Fibroblast of skin of left quadriceps (primary cell): ENCODE results near the gene RNF144A.
A peak's percentile ranks its signal among the peaks of the same experiment; 100 is the strongest.

Experiments used
- DNase-seq, 2 experiments: peaks; one replicate each; pipeline ENCODE4 v3.0.0-alpha.2; 2013; ENCODE audit warnings: low read depth in 2 of 2

The RNF144A gene

DNA sequence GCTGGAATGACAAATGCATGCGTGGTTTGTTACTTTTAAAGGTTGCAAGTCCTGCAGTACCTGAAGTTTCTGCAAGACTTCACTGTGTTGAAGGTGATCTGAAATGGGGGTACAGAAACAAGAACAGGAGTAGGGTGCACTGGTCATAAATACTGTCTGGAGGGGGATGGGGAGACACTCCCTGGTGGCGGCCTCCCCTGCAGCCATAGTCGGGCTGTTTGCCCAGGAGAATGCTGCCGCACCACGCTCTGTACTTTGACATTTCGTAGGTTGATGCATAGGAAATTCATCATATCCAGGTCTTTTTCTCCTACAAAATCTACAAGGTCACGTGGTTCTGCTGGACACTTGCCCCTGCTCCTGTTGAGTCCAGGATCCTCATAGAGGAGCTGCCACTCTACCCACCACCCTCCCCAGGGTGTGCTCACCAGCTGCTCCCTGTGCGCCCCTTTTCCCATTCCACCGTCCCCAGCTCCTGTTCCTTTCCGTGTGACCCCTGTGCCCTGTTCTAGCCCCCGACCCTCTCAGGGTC, 103.8 kb downstream of the RNF144A start:
- no peak for DNase-seq

DNA sequence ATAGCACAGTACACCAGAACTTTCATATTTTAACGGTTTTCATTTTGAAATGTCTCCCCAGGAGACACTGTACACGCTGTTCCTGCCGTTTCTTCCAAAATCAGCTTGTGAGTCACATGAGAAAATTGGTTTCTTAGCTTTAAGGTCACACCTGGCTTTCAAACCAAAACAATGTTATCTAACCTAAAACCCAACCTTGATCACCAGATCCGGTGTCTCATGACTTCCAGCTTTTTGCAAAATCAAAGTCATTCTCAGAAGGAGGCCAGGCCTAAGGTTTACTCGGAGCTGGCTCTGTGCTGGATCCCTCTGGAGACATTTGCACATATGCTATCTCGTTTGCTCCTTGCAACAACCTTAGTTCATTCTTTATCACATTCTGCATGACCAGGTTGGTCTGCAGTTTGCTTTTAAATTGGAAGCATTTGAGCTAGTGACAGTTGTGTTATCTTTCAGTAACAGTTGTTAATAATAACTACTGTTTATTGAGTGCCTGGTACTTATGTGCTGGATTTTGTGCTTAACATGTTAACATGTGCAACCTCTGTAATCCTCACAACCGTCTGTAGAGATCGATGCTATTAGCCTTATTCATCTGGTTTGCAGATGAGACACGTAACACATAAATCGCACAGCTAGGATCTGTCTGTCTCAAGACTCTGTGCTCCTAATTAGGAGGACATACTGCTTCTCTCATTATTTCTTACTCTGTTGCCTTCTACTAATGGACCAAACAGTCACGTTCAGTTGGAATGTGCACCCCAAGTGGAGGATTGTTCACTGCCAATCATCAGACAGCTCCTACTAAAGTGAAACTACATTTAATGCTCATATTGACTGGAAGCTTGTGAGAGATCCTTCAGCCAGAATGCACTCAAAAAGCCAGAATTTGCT, 105.5 kb downstream of the RNF144A start:
- DNase-seq: no peak

DNA sequence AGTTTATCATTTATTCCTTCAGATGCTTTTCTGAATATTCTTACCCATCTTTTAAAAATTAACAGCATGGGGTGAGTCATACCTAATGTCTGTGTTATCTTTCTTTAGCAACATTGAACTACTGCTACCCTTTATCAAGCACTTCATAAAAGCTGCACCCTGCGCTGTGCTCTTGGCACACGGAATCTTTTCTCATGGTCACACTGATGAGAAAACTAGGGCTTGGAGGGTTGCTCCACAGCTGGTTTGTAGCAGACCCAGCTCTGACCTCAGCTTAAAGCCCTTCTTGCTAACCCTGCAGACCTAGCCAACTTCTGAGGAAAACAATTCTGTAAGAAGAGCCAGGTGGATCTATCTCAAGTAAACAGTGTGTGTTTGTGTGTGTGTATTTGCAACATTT, 106.3 kb downstream of the RNF144A start:
- no peak for DNase-seq

DNA sequence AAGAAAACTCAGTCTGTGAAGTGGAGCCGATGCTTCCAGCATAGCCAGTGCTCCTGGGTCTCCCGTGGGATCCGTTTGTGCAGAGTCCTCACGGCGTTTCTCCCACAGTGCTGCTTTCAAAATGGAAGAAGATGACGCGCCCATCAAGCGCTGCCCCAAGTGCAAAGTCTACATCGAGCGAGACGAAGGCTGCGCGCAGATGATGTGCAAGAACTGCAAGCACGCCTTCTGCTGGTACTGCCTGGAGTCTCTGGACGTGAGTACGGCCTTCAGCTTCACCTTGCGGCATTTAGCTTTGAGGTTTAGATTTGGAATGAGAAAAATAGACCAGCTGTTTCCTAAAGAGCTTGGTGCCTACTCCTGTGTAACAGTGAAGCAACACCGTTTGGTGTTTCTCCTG, 107.0 kb downstream of the RNF144A start:
- DNase-seq: no peak

DNA sequence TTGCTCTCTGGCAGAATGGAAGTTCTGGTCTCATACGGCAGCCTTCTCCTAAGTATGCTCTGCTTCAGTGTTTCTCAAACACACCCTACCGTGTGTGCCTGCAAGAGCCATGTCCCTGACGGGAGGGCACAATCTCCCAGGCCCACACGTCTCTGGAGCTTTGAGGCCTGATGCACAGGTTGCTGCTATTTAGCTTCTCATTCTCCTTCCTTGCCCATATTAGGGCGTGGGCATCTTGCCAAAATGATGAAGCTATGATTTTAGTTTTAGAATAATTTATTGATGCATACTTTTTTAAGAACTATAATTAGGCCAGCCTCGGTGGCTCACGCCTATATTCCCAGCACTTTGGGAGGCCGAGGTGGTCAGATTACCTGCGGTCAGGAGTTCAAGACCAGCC, 107.9 kb downstream of the RNF144A start:
- DNase-seq: no peak

DNA sequence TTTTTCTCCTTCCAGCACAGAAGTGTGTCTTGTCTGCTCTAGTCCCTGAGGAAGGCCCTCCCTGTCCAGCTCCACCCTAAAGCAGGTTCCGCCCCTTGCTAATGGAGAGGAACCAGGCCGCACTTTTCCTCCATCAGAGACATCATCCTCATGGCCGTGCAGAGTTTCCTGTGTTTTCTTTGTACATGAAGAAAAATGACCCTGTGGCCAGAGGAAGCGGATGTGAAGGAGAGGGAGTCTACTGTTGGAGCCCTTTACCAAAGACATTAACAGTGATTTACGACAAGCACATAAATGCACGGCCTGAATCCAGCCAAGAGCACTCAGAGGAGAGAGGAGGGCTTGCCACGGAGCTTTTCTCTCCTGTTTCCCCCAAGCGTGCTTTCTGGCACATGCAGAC, 109.5 kb downstream of the RNF144A start:
- no peak for DNase-seq

DNA sequence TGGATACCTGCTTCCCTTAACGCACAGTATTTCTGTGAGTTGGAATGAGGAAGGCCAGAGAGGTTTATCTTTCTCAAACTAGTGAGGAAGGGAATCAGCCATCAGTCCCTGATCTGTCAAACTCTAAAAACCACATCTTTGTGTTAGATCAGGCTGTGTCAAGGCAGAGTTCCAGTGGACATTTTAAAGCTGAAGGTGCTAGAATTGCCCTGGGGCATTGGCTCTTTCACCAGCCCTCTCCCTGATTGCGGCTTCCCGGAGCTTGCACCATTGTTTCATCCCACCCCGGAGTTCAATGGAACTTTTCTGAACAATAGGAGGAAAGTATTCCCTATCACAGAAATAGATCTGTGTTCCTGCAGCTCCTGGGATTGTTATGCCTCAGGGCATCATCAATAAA, 110.2 kb downstream of the RNF144A start:
- no peak for DNase-seq

DNA sequence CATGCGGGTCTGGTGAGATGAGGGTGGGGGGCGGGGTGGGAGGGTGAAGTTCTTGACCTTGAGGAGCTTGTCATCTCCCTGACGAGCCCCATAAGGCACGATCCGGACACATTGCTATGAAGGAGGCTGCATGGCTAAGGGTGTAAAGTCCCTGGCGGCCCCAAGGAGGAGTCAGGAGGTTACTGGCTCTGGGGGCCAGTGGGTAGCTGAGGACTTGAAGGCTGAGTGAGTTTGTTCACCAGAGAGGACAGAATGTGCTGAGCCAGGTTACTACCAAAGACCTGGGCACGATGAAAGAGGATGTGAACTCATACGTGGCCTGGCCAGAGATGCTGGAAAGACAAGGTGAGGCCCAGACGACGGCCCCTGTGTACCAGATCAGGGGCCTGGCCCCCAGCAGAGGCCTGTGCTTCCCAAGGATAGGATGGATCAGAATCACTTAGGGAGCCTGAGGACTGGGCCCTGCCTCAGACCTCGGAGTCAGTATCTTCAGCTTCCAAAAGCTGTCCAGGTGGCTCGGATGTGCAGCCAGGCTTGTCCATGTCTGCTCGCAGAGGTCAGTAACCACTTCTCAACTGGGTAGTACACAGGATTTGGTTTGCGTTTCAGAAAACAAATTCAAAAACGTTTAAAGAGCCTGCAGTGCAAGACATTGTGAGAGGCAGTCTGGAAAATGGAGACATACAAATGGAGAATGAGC, 110.9 kb downstream of the RNF144A start:
- no peak for DNase-seq

DNA sequence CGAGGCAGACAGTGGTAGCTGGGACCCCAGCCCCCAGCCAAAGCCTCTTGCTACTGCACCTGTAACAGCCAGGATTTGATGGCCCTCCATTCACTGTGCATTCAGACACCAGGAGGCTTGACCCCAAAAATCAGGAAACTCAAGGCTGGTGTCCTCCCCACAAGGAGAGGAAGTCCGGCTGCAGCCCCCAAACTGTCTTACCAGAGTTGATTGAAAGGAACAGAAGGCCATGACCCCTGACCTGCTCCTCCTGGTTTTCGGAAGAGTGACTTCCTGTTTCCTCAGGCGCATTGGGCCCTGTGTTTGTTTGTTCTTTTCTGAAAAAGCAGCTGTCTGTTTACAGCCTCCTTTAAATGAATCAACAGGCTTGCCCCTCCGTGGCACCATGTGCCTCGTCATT, 111.6 kb downstream of the RNF144A start:
- DNase-seq: no peak

DNA sequence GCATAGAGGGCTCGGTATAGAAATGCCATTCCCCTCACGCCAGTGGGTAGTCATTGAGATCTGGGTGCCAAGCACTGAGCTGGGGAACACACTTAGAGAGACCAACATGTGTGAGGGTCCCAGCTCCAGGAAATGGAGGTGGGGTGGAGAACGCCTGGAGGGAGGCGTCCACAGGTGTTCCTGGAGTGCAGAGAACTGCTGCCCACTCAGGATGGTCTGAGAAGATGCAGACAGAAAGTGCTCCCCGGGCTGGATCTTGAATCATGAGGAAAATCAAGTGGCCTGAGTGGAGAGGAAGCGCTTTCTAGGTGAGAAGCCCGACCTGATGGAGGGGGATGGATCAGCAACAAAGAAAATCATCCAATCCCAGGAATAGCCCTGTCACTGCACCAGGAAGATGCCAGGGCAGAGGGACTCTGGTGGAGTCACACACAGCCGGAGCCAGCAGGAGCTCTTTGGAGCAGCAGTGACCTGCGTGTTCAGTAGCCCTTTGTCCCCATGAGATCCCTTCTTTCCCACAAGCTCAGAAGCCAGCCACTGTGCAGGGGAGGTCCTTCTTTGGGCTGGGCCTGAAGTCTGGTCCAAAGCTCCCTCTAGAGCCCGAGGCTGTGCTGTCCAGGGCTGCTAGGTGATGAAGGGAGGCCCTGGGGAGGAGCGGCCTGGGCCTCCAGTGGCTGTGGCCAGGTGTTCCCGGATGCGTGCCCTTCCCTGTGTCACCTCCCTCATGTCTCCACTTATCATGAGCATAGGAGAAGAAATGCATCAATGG, 112.3 kb downstream of the RNF144A start:
- DNase-seq: no peak

DNA sequence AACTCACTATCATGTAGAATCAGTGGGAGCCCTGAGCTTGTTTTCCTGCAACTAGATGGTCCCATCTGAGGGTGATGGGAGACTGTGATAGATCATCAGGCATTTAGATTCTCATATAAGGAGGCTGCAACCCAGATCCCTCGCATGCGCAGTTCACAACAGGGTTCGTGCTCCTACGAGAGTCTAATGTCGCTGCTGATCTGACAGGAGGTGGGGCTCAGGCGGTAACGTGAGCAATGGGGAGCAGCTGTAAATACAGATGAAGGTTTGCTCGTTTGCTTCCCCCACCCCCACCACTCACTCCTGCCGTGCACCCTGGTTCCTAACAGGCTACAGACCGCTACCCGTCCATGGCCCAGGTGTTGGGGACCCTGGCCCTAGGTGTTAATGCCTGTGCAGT, 113.6 kb downstream of the RNF144A start:
- DNase-seq: no peak

DNA sequence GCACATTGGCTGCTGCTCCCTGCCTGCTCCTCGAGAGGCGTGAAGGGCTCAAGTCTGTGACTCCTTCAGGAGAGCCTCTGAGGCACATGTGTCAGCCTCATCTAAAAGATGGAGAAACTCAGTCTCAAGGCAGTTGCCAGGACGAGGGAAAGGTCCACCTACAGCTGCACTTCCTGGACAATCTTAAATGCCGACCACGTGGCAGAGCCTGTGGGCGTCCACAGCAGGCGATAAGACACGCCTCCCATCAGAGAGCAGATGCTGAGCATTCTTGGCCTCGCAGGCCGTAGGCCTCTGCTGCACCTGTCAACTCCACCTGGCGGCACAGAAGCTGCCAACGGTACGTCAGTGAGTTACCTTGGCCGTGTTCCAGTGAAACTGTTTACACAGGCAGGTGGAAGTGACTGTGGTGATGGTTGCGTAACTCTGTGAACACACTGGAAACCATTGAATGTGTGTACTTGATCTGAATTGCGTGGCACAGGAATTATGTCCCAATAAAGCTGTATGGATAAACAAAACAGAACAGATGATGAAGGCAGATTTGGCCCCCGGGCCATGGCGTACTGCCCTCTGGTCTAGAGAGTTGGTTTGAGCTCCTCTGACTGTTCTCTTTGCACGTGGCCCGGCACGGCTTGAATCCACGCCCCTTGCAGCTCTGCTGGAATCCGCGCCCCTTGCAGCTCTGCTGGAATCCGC, 114.5 kb downstream of the RNF144A start:
- no peak for DNase-seq

DNA sequence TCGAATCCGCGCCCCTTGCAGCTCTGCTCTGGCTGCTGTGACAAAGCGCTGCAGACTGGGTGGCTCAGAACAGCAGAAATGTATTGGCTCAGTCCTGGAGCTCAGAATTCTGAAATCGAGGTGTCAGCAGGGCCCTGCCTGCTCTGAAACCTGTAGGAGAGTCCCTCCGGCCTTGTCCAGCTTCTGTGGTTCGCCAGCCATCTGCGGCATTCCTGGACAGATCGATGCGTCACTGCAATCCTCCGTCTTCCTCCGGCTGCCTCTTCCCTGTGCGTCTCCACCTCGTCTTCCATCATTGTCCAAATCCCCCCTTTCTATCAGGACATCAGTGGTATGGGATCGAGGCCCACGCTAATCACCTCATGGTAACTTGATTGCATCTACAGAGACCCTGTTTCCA, 115.2 kb downstream of the RNF144A start:
- DNase-seq: no peak

DNA sequence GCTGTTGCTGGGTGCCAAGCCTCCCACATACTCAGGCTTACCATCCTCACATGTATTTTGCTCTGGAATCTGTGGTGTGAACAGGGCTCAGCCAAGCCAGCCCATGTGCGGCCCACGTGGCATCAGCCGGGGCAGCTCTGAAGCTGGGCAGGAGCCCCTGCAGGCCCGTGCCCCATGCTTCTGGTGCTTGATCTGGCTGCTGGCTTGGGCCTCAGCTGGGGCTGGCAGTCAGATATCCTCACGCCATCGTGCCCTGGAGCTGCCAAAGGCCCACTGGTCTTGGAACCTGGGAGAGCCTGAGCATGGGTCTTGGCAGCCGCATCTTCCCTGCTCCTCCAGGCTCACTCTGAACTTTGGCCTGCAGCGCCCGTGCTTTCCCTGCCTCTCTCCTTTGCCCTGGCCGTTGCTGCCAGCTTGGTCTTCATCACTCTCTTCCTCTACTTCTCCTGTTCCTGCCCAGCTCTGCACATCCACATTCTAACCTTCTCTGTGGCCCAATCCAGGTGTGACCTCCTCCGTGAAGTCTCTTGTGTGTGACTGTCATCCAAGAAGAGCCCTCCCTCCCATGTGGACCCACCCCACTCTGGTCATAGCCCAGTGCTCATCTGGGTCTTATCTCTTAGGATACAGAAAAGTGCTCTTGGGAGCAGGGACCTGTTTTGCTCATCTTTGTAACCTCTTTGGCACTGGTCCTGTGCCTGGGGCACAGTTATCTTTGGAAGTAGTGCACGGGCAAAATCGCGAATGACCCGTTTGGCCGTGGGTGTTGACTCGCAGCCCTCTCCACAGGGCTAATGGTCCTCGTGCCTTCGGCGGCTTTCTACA, 116.1 kb downstream of the RNF144A start:
- DNase-seq: no peak

DNA sequence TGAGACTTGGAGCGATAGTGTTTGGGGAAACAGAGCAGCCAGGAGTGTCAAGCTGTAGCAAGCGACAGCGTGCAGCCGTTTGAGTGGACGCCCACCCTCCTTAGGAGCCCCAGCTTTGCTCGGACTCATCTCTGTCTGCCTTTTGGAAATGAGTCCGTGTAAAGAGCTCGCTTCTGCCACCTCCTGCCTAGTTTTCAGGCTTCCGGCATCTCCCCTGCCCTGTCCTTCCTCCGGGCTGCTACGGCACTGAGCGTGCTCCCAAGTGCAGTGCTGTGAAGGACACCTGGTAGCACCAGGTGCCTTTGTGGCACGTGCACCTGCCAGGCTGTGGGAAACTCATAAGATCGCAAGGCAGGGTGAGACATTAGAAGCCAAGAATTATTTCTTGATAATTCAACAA, 117.1 kb downstream of the RNF144A start:
- no peak for DNase-seq

DNA sequence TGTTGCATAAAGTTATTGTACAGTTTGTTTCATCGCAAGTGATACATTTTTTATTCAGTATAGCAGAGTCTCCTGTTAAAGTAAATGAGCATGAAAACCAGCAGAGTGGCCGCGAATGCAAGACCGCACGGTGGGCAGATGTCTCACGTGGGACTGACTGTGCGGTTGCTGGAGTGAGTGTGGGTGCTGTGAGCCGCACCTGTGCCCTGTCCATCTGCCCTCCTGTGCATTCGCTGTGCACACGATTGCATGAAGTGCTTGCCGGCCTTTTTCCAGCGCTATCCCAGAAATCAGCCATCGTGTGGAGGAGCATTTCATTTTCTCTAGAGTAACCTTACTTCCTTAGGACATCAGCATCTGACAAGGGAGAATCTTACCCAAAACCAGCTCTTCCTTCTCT, 118.7 kb downstream of the RNF144A start:
- DNase-seq: no peak

DNA sequence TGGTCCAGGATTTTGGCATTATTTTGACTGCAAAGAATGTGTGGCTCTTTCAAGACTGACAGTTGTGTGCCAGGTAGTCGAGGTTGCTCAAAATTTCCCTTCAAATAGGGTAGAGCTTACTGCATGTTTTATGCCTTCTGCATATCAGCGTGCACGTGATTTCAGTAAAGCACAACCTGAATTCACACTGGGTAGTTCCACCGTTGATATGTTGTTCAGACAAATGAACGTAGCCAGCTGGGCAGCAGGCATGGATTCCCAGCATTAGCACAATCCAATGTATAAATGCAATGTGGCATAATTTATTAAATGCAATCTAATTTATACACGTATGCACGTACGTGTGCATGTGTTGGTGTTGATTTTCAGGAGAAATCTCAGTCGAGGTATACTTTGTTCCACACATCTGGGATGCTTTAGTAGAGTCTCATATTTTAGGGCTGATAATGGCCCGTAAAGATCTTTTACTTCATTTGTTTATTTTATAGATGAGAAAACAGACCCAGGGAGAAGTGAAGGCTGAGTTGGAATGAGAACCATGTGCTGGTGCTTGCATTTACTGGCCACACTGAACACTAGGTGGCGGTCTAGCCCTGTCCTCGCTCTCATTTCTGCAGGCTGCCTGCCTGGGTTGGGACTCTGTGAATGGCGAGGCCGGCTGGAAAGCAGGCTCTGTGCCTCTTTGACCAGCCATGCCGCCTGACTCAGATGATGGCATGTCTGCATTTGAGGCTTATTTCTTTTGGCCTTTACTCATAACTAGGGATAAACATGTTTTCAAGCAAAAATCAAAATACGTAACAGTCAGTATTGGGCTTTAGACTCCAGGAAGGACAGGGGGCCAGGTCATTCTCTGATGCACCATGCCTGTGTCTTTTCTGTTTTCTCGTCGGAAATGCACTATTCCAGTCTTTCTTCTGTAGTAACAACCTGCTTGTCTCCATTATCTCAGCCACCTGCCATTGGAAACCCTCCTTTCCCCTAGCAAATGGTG, 120.4 kb downstream of the RNF144A start:
- peak; percentile 57 to 58 for DNase-seq

DNA sequence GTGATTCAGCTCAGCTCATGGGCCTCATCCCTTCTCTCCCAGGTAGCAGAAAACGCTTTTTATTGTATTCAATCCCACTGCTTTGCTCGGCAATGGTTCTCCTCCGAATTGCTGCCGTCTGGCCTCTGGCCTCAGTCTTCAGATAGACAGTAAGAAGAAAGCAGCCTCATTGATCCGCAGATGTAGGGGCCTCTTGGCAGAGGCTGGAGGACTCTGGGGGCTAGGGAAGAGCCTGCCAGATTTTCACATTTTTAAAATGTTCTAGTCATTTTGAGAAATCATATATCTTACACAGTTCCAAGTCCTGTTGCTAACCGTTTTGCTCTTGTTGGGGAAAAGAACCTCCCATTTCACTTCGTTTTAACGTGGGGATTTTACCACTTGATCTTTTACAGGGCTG, 123.3 kb downstream of the RNF144A start:
- no peak for DNase-seq

DNA sequence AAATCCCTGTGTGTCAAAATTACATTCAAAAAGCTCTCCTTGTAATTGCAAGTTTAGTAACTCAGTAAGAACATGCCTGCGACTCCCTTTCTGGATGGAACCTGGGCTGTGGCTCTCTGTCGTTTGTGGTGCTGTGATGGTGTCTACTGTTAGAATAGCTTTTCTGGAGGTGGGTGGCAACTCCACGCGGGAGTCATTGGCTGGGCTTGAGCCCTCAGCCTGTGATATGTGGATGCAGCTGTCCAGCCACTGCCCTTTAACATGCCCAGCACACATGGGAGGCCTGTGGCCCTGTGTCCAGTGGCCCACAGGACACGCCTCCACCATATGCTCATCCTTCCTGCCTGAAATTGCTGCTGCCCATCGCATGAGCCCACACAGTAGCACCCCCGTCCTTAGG, 124.2 kb downstream of the RNF144A start:
- DNase-seq: no peak

DNA sequence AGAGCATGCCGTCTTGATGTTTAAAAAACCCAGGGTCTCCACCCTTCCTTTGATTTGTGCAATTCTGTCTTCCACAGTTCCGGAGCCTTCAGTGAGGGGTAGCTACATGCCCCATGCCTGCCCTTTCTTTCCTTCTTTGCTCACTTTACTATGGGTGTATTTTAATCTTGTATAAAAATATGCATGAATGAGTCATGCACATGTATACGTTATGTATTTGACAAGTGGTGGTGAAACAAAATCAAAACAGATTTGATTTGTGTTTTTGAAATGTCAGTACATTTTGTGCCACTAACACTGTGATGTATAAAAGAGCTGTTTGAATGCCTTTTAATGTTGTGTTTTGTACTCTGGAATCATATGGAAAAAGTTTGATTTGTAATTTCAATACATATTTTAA, 126.5 kb downstream of the RNF144A start:
- no peak for DNase-seq
